ENCODE measurements around the gene ZNF324B. TPM values are rescaled to one million over a fixed set of nuclear protein-coding genes. Genes with fewer than 3 reads are reported as not detected.

The ZNF324B gene
- total RNA-seq, 1 experiment from 2014 or later: 6.3 TPM

GRCh38 chr19:58479736-58480480, 28.5 kb downstream of the ZNF324B start:
- no peak overlapping the region for H2AFZ ChIP-seq (ENCODE audit: low read length)
- peaks cover 9 to 10% of the 10 kb centered on the region in 2 experiments for H3K4me1 Mint-ChIP-seq
- TF ChIP-seq, protein P1, sequence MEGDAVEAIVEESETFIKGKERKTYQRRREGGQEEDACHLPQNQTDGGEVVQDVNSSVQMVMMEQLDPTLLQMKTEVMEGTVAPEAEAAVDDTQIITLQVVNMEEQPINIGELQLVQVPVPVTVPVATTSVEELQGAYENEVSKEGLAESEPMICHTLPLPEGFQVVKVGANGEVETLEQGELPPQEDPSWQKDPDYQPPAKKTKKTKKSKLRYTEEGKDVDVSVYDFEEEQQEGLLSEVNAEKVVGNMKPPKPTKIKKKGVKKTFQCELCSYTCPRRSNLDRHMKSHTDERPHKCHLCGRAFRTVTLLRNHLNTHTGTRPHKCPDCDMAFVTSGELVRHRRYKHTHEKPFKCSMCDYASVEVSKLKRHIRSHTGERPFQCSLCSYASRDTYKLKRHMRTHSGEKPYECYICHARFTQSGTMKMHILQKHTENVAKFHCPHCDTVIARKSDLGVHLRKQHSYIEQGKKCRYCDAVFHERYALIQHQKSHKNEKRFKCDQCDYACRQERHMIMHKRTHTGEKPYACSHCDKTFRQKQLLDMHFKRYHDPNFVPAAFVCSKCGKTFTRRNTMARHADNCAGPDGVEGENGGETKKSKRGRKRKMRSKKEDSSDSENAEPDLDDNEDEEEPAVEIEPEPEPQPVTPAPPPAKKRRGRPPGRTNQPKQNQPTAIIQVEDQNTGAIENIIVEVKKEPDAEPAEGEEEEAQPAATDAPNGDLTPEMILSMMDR (conservative IDR thresholded peaks at IDR 0.05): no peak

More at GRCh38 chr19:58479736-58480480, 28.5 kb downstream of the ZNF324B start:
- H2BK5ac ChIP-seq (ENCODE audit: insufficient read length, low read length): no peak overlapping the region
- no peaks in the 10 kb centered on the region for H3K4me1 ChIP-seq (ENCODE audit: insufficient read depth, low read length)
- H3K56ac ChIP-seq (ENCODE audit: insufficient read length, low read depth, low read length): no peak overlapping the region
- Mint-ChIP-seq H3K4me3 (no peak overlapping the region), H3K36me3 (ENCODE audit: insufficient read depth in 1 of 3, low read depth in 3 of 3) (peaks cover 0 to 7% (median 2%) of the 10 kb centered on the region in 3 experiments; a peak in 3 of 7 replicates), H3K27me3 (ENCODE audit: low read depth) (no peaks in the 10 kb centered on the region; the same call in 1 of the 2 replicates), H3K27ac (no peak overlapping the region), H3K9me3 (no peaks in the 10 kb centered on the region)
- H4K91ac ChIP-seq (ENCODE audit: insufficient read length, low read depth, low read length): no peak overlapping the region
- no peak overlapping the region for H3K4me2 ChIP-seq (ENCODE audit: insufficient read depth, insufficient read length, low read length)
- no peaks in the 10 kb centered on the region for H4K20me1 ChIP-seq (ENCODE audit: control insufficient read depth, insufficient read depth, insufficient read length)
- no peaks in the 10 kb centered on the region for H3K27me3 ChIP-seq (ENCODE audit: insufficient read depth, low read length)
- H3K18ac ChIP-seq (ENCODE audit: insufficient read length, low read depth, low read length): no peak overlapping the region
- no peaks in the 10 kb centered on the region for H3K79me1 ChIP-seq (ENCODE audit: insufficient read depth, low read depth, low read length, poor library complexity, severe bottlenecking)
- H3K23ac ChIP-seq (ENCODE audit: insufficient read length, low read depth, low read length): no peak overlapping the region
- no peak overlapping the region for H2BK12ac ChIP-seq (ENCODE audit: insufficient read length, low read depth, low read length)
- no peak overlapping the region for H3T11ph ChIP-seq (ENCODE audit: low read length)
- H3K23me2 ChIP-seq (ENCODE audit: insufficient read length, low read depth, low read length, poor library complexity, severe bottlenecking): peaks cover 7% of the 10 kb centered on the region
- H2BK15ac ChIP-seq (ENCODE audit: low read depth, low read length): no peak overlapping the region
- H2BK20ac ChIP-seq (ENCODE audit: low read depth, low read length, poor library complexity, severe bottlenecking): no peak overlapping the region
- no peak overlapping the region for H2AK5ac ChIP-seq (ENCODE audit: insufficient read length, low read length)
- DNase-seq: peak; percentile 20
- no peaks in the 10 kb centered on the region for H3K79me2 ChIP-seq (ENCODE audit: insufficient read depth, low read length)
- H4K5ac ChIP-seq (ENCODE audit: insufficient read length, low read depth, low read length): no peak overlapping the region
- H3K4ac ChIP-seq (ENCODE audit: low read depth, low read length): no peak overlapping the region
- H3K27ac ChIP-seq (ENCODE audit: insufficient read length, low read depth, low read length): no peak overlapping the region
- no CpG with 5 or more reads among the region's 28 CpGs for WGBS (ENCODE audit: extremely low coverage, insufficient read length, low lambda C conversion rate)
- no peak overlapping the region; the same call in 1 of the 2 replicates for H3K14ac ChIP-seq (ENCODE audit: insufficient read depth, low read length)
- H2BK120ac ChIP-seq (ENCODE audit: low read depth, low read length, poor library complexity, severe bottlenecking): no peak overlapping the region
- no peak overlapping the region for H4K8ac ChIP-seq (replicated peaks; ENCODE audit: insufficient read length, low read depth, low read length)
- H3K9ac ChIP-seq (ENCODE audit: extremely low read depth, insufficient read length, low read length): no peak overlapping the region
- no peaks in the 10 kb centered on the region for H3K9me3 ChIP-seq (ENCODE audit: control insufficient read depth, low read depth, low read length)
